Mesendoderm (in vitro differentiated cells): Measurements from ENCODE around the gene CLCN4.

Source experiments
- DNase-seq: peaks from one replicate; pipeline ENCODE4 v3.0.0; 2013
- H2AK5ac ChIP-seq: 2 replicates; pipeline ENCODE4 v1.6.1; 2013; ENCODE audit warnings: low read length, inconsistent platforms
- H2BK120ac ChIP-seq: 2 replicates; pipeline ENCODE4 v1.6.1; 2013; ENCODE audit warnings: low read depth, mild to moderate bottlenecking, low read length, moderate library complexity, mixed read lengths
- H2BK15ac ChIP-seq: replicated peaks from 2 replicates; pipeline ENCODE4 v1.6.1; 2013; ENCODE audit warnings: low read depth, mild to moderate bottlenecking, moderate library complexity
- H2BK5ac ChIP-seq: 2 replicates; pipeline ENCODE4 v1.6.1; 2013; ENCODE audit warnings: low read length, inconsistent platforms
- H3K18ac ChIP-seq: 2 replicates; pipeline ENCODE4 v1.6.1; 2013; ENCODE audit warnings: mild to moderate bottlenecking, low read length, mixed read lengths
- H3K23ac ChIP-seq: one replicate; pipeline ENCODE4 v1.6.1; 2013; ENCODE audit warnings: low read length
- H3K27ac ChIP-seq: 2 replicates; pipeline ENCODE4 v1.5.1; 2013; ENCODE audit warnings: low read depth, mild to moderate bottlenecking, inconsistent platforms, low read length, moderate library complexity
- H3K27me3 ChIP-seq: 2 replicates; pipeline ENCODE4 v1.6.1; 2013; ENCODE audit warnings: low read length, control low read depth, mild to moderate bottlenecking, inconsistent platforms; ENCODE audit not compliant: insufficient read depth, poor library complexity
- H3K36me3 ChIP-seq: 2 replicates; pipeline ENCODE4 v1.6.1; 2013; ENCODE audit warnings: low read length, inconsistent platforms; ENCODE audit not compliant: control insufficient read depth, insufficient read depth
- H3K4ac ChIP-seq: one replicate; pipeline ENCODE4 v1.6.1; 2013; ENCODE audit warnings: low read depth, mild to moderate bottlenecking, low read length, moderate library complexity
- H3K4me1 ChIP-seq: 2 replicates; pipeline ENCODE4 v1.6.1; 2013; ENCODE audit warnings: low read depth, low read length, inconsistent platforms; ENCODE audit not compliant: control insufficient read depth
- H3K4me2 ChIP-seq: 2 replicates; pipeline ENCODE4 v1.6.1; 2013; ENCODE audit warnings: low read length
- H3K4me3 ChIP-seq: 2 replicates; pipeline ENCODE4 v1.5.1; 2013; ENCODE audit warnings: mild to moderate bottlenecking, low read length
- H3K56ac ChIP-seq: one replicate; pipeline ENCODE4 v1.6.1; 2013; ENCODE audit warnings: low read length
- H3K79me1 ChIP-seq: 2 replicates; pipeline ENCODE4 v1.6.1; 2013; ENCODE audit warnings: low read length, inconsistent platforms
- H3K79me2 ChIP-seq: 2 replicates; pipeline ENCODE4 v1.6.1; 2013; ENCODE audit warnings: mild to moderate bottlenecking, low read length; ENCODE audit not compliant: control insufficient read depth, insufficient read depth
- H3K9ac ChIP-seq: 2 replicates; pipeline ENCODE4 v1.6.1; 2013; ENCODE audit warnings: low read length, inconsistent platforms
- H4K5ac ChIP-seq: one replicate; pipeline ENCODE4 v1.6.1; 2013; ENCODE audit warnings: low read length
- H4K8ac ChIP-seq: one replicate; pipeline ENCODE4 v1.6.1; 2013; ENCODE audit warnings: low read depth, mild to moderate bottlenecking, control low read depth, low read length, moderate library complexity
- WGBS: extraction: QIAGEN DNeasy Blood & Tissue Kit; methylation state at CpG from one replicate; pipeline ENCODE4 v1.1.7; 2013; ENCODE audit warnings: low lambda C conversion rate, missing lambda C conversion rate; ENCODE audit not compliant: insufficient coverage; ENCODE audit errors: extremely low coverage; 5-methylcytosine and 5-hydroxymethylcytosine counted together

CLCN4 gene

DNA sequence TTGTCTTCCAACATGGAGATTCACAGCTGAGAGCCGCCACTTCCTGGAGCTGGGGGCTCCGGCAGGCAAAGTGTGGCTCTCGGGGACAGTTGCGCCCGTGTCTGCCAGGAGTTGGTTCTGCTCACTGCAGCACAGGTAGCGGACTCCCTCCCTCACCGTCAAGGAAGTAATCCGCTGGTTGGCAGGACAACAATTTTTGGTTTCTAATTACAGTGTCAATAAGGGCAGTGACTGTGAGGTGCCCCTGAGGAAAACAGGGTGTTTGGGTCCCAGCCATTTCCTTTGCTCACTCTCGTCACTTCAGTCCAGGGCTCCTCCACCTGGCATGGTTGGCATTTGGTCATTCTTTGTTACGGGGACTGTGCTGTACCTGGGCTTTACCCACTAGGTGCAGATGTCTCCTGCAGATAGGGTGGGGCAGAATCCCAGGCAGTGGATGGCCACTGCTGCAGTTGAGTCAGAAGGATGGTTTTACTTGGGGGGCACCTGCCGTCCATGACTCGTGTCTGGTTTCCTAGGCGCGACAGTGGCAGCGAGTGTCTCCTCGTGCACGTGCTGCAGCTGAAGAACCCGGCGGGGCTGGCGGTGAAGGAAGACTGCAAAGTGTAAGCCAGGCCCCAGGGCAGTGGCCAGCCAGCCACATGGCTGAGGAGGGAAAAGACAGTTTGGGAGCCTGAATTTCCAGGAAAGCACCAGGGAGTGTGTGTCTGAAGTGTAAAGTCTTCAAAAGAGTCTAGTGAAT, 32.1 kb upstream of the CLCN4 start:
- DNase-seq: no peak
- Histone ChIP-seq H3K4ac (no peak overlapping the region), H3K79me2 (no peaks in the 10 kb centered on the region)

DNA sequence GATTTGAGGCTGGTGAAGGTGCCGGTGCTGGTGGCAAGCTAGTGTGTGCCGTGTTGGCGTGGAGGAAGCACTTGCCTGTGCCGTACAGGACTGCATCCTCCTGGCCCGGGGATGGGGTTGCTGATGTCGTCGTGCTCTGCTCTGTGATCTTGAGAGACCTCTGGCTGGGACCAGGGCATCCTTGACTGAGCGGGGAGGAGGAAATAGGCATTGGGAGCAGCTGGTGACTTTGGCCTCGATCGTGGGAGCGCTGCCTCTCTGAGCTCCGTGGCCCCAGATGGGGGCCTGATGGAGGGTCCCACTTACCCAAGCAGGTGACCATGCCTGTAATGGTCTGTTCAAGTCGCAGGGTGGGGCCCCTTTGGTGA, 31.5 kb upstream of the CLCN4 start:
- Histone ChIP-seq H2BK120ac (no peak overlapping the region), H2AK5ac (no peak overlapping the region), H3K27me3 (no peaks in the 10 kb centered on the region), H3K18ac (no peak overlapping the region), H3K4me2 (no peak overlapping the region), H3K79me1 (no peaks in the 10 kb centered on the region), H2BK5ac (no peak overlapping the region), H3K27ac (no peak overlapping the region), H4K5ac (no peak overlapping the region), H3K4me3 (no peak overlapping the region), H3K36me3 (peaks cover 1% of the 10 kb centered on the region), H3K4me1 (no peaks in the 10 kb centered on the region), H3K23ac (no peak overlapping the region), H3K9ac (no peak overlapping the region), H3K56ac (no peak overlapping the region), H3K79me2 (no peaks in the 10 kb centered on the region), H2BK15ac (no peak overlapping the region), H4K8ac (no peak overlapping the region), H3K4ac (no peak overlapping the region)
- WGBS: no CpG with 5 or more reads among the region's 13 CpGs
- no peak for DNase-seq

More for the DNA sequence above, 32.1 kb upstream of the CLCN4 start:
- Histone ChIP-seq H3K18ac (no peak overlapping the region), H3K27me3 (no peaks in the 10 kb centered on the region), H3K23ac (no peak overlapping the region), H2BK5ac (no peak overlapping the region), H3K56ac (no peak overlapping the region), H3K4me1 (no peaks in the 10 kb centered on the region), H3K36me3 (peaks cover 1% of the 10 kb centered on the region), H4K8ac (no peak overlapping the region), H3K4me2 (no peak overlapping the region), H2AK5ac (no peak overlapping the region), H3K79me1 (no peaks in the 10 kb centered on the region), H2BK120ac (no peak overlapping the region), H4K5ac (no peak overlapping the region), H3K27ac (no peak overlapping the region), H3K4me3 (no peak overlapping the region), H2BK15ac (no peak overlapping the region), H3K9ac (no peak overlapping the region)
- no CpG with 5 or more reads among the region's 20 CpGs for WGBS

DNA sequence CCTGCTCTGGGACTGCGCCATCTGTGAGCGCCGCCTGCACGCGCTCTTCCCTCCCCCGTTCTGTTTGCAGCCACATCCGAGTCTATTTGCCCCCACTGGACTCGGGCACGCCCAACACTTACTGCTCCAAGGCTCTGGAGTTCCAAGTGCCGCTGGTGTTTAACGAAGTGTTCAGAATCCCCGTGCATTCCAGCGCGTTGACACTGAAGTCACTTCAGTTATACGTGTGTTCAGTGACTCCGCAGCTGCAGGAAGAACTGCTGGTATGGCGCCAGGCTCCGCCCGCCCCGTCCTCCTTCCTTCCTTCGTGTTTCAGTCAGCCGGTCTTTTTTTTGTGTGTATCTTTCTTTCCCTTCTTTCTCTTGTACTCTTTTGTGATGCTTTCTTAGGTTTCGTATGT, 30.7 kb upstream of the CLCN4 start:
- H3K4me3 ChIP-seq: no peak overlapping the region
- no peak overlapping the region for H3K9ac ChIP-seq
- no peak overlapping the region for H3K18ac ChIP-seq
- H3K4ac ChIP-seq: no peak overlapping the region
- no peak for DNase-seq
- H4K8ac ChIP-seq: no peak overlapping the region
- H4K5ac ChIP-seq: no peak overlapping the region
- H3K79me2 ChIP-seq: no peaks in the 10 kb centered on the region
- WGBS: no CpG with 5 or more reads among the region's 23 CpGs
- H2AK5ac ChIP-seq: no peak overlapping the region
- H3K56ac ChIP-seq: no peak overlapping the region
- no peak overlapping the region for H3K23ac ChIP-seq
- H2BK120ac ChIP-seq: no peak overlapping the region
- H2BK15ac ChIP-seq: no peak overlapping the region
- no peaks in the 10 kb centered on the region for H3K79me1 ChIP-seq
- H3K36me3 ChIP-seq: peaks cover 1% of the 10 kb centered on the region
- no peak overlapping the region for H3K4me2 ChIP-seq
- no peak overlapping the region for H3K27ac ChIP-seq
- no peaks in the 10 kb centered on the region for H3K4me1 ChIP-seq
- no peak overlapping the region for H2BK5ac ChIP-seq
- no peaks in the 10 kb centered on the region for H3K27me3 ChIP-seq

DNA sequence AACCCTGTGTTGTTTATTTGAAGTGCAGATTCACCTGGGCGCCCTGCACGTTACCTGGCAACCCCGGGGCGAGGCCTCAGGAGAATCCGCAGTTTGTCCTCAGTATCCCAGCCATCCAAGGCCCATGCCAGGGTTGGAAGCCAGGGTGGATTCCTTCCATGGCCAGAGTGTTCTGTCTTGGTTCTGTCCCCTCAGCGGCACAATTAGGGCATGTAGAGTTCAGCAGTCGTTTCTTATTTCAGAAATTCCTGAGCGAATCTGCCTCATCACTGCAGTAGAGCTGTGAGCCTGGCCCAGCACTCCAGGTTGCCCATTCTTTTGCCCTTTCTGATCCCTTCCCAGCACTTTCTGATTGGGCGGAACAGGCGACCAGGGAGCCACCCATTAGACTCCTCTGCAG, 29.9 kb upstream of the CLCN4 start:
- no peaks in the 10 kb centered on the region for H3K27me3 ChIP-seq

DNA sequence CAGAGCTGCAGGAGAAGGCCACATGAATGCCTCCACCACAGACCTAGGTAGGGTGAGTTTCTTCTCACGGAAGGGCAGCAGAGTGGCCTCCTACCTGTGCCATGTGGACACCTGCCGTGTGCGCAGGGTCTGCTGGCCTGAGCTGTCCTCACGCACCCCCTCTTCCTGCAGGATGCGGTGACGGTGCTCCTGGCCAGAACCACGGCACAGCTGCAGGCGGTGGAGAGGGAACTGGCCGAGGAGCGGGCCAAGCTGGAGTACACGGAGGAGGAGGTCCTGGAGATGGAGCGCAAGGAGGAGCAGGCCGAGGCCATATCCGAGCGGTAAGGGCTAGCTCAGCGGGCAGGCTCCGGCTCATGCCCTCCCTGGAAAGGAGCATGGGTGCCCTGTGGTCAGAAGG, 28.4 kb upstream of the CLCN4 start:
- no CpG with 5 or more reads among the region's 17 CpGs for WGBS
- Histone ChIP-seq H3K36me3 (no peaks in the 10 kb centered on the region), H3K79me1 (no peaks in the 10 kb centered on the region), H2BK120ac (no peak overlapping the region), H3K9ac (no peak overlapping the region), H3K4me1 (no peaks in the 10 kb centered on the region), H3K18ac (no peak overlapping the region), H2BK5ac (no peak overlapping the region), H3K23ac (no peak overlapping the region), H3K4ac (no peak overlapping the region), H3K27me3 (no peaks in the 10 kb centered on the region), H3K4me2 (no peak overlapping the region), H3K56ac (no peak overlapping the region), H2AK5ac (no peak overlapping the region), H3K4me3 (no peak overlapping the region), H4K8ac (no peak overlapping the region), H4K5ac (no peak overlapping the region), H3K27ac (no peak overlapping the region), H3K79me2 (no peaks in the 10 kb centered on the region), H2BK15ac (no peak overlapping the region)
- no peak for DNase-seq

More for the DNA sequence above, 29.9 kb upstream of the CLCN4 start:
- Histone ChIP-seq H3K4me1 (no peaks in the 10 kb centered on the region), H2BK5ac (no peak overlapping the region), H2AK5ac (no peak overlapping the region), H3K79me1 (no peaks in the 10 kb centered on the region), H4K5ac (no peak overlapping the region), H4K8ac (no peak overlapping the region), H3K27ac (no peak overlapping the region), H2BK15ac (no peak overlapping the region), H3K4me2 (no peak overlapping the region), H3K36me3 (no peaks in the 10 kb centered on the region), H3K4me3 (no peak overlapping the region), H2BK120ac (no peak overlapping the region), H3K4ac (no peak overlapping the region), H3K9ac (no peak overlapping the region), H3K23ac (no peak overlapping the region), H3K56ac (no peak overlapping the region), H3K18ac (no peak overlapping the region), H3K79me2 (no peaks in the 10 kb centered on the region)
- DNase-seq: no peak
- WGBS: no CpG with 5 or more reads among the region's 10 CpGs

DNA sequence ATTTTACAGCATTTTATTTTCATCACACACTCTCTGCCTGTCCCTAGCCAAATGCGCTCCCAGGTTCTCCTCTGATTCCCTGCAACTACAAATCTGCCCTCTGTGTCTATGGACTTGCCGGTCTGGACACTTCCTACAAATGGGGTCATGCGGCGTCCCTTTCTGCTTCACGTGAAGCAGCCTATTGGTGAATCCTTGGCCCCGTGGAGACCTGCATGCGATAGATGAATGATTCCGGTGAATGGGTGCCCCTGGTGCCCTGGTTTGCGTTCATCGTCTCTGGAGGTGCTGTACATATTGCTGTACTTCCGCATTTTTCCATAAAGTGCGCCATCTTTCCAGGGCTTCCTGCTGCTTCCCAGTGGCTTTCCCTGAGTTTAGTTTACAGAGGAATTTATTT, 27.5 kb upstream of the CLCN4 start:
- no peaks in the 10 kb centered on the region for H3K36me3 ChIP-seq
- H2BK15ac ChIP-seq: no peak overlapping the region
- H4K8ac ChIP-seq: no peak overlapping the region
- H4K5ac ChIP-seq: no peak overlapping the region
- H3K4ac ChIP-seq: no peak overlapping the region
- WGBS: no CpG with 5 or more reads among the region's 12 CpGs
- no peak overlapping the region for H2AK5ac ChIP-seq
- no peaks in the 10 kb centered on the region for H3K79me1 ChIP-seq
- H3K4me2 ChIP-seq: no peak overlapping the region
- no peaks in the 10 kb centered on the region for H3K4me1 ChIP-seq
- H3K56ac ChIP-seq: no peak overlapping the region
- H3K79me2 ChIP-seq: no peaks in the 10 kb centered on the region
- no peak overlapping the region for H2BK5ac ChIP-seq
- H3K23ac ChIP-seq: no peak overlapping the region
- no peaks in the 10 kb centered on the region for H3K27me3 ChIP-seq
- no peak for DNase-seq
- H3K27ac ChIP-seq: no peak overlapping the region
- H3K18ac ChIP-seq: no peak overlapping the region
- no peak overlapping the region for H3K9ac ChIP-seq
- no peak overlapping the region for H3K4me3 ChIP-seq
- H2BK120ac ChIP-seq: no peak overlapping the region
